BE2C (cell line): ENCODE data around the gene MISP.

ENCODE experiments used
- DNase-seq: peaks from one replicate; pipeline ENCODE4 v3.0.0-alpha.2; 2020
- H3K27me3 ChIP-seq: fragments of 250-450 bp; sonication (Bioruptor Pico); 2 replicates; pipeline ENCODE4 v1.5.1; 2020; ENCODE audit warnings: mild to moderate bottlenecking
- H3K36me3 ChIP-seq: fragments of 250-450 bp; sonication (Bioruptor Pico); 2 replicates; pipeline ENCODE4 v1.5.1; 2020; ENCODE audit warnings: mild to moderate bottlenecking
- H3K4me1 ChIP-seq: fragments of 250-450 bp; sonication (Bioruptor Pico); 2 replicates; pipeline ENCODE4 v1.5.1; 2020
- H3K4me3 ChIP-seq: 2 replicates; pipeline ENCODE4 v1.5.1; 2011; ENCODE audit warnings: low read depth, low read length
- H3K9me3 ChIP-seq: fragments of 250-450 bp; sonication (Bioruptor Pico); 2 replicates; pipeline ENCODE4 v1.5.1; 2020
- TF ChIP-seq, protein P1 (sequence below): IDR thresholded peaks from 2 replicates; pipeline ENCODE4 v1.5.1; 2012; ENCODE audit warnings: mild to moderate bottlenecking, low read depth, low read length

Gene MISP

DNA sequence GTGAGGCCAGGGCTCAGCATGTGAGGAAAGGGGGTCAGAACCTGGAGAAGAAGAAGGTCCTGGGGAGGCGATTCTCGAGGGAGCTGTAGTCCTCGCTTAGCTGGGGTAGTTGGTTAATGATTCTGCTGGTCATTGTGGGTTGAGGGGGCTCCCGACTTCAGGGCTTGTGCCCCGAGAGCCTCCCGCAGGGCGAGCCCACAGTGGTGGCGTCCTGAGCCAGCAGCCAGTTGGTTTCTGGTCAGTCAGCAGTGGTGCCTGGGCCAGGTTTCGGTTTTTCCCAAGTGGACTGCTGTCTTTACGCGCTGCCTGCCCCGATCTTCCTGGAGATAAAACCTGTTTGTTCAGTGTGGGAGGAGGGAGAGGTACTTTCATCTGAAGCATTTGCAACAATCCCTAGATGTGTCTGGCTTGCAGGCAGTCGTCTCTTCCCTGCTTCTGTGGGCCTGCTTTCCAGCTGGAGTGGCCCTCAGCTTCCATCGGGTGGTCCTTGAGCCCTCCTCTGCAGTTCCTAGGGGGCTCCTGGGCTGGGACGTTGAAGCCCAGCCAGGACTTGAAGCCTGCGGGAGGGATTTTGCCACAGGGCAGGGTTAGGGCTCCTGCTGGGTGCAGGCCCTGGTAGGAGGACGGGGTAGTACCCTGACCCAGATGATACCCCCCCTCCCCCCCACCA is 49.6 kb downstream of the MISP start:
- H3K27me3 ChIP-seq: no peaks in the 10 kb centered on the region
- peak; percentile 58 for DNase-seq
- peaks cover 76% of the 10 kb centered on the region for H3K36me3 ChIP-seq
- peaks cover 31% of the 10 kb centered on the region for H3K4me1 ChIP-seq
- no peaks in the 10 kb centered on the region for H3K9me3 ChIP-seq
- H3K4me3 ChIP-seq: peak overlapping the region; percentile 96
- TF ChIP-seq, protein P1, sequence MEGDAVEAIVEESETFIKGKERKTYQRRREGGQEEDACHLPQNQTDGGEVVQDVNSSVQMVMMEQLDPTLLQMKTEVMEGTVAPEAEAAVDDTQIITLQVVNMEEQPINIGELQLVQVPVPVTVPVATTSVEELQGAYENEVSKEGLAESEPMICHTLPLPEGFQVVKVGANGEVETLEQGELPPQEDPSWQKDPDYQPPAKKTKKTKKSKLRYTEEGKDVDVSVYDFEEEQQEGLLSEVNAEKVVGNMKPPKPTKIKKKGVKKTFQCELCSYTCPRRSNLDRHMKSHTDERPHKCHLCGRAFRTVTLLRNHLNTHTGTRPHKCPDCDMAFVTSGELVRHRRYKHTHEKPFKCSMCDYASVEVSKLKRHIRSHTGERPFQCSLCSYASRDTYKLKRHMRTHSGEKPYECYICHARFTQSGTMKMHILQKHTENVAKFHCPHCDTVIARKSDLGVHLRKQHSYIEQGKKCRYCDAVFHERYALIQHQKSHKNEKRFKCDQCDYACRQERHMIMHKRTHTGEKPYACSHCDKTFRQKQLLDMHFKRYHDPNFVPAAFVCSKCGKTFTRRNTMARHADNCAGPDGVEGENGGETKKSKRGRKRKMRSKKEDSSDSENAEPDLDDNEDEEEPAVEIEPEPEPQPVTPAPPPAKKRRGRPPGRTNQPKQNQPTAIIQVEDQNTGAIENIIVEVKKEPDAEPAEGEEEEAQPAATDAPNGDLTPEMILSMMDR: 0 out of 2 replicates have a peak, but pooled peaks have one; percentile 1

DNA sequence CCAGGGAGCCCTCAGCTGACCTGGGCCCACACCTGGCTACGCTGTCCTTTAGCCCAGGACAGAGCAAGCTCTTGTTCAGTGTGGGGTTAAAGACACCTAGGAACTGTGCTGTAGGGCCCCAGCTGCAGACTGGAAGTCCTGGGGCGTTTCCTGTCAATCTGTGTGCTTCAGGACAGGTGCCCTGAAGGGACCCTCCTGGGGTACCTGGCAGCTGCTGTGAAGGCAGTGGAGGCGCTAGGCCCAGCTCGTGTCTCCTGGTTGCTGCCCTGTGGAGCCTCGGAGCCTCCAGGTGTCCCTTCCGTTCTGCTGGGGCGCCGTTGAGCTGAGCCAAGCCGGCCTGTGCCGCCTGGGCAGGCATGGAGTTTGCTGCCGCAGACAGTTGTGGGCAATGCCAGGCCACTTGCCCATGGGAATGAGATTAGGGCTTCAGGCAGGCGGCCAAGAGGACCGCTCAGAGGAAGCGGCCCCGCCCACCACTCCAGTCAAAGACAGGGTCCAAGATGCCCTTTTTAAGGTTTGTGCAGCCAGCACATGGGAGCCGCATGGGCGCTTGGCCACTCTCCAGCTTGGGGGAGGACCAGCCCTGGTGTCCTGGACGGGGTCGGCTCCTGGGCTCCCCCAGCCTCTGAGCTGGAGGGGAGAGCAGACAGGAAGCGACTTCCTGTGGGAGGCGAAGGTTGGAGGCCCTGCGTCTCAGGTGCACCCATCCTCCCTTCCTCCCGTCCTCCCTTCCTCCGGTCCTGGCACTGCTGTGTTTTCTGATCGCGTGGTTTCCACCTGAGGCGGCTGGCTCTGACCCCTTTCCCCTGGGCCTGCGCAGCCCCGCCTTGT is 50.3 kb downstream of the MISP start:
- peaks cover 84% of the 10 kb centered on the region for H3K36me3 ChIP-seq
- H3K27me3 ChIP-seq: no peaks in the 10 kb centered on the region
- H3K4me3 ChIP-seq: peak overlapping the region; percentile 96
- peaks cover 32% of the 10 kb centered on the region for H3K4me1 ChIP-seq
- H3K9me3 ChIP-seq: no peaks in the 10 kb centered on the region
- TF ChIP-seq, protein P1: no peak
- peak; percentile 78 for DNase-seq

DNA sequence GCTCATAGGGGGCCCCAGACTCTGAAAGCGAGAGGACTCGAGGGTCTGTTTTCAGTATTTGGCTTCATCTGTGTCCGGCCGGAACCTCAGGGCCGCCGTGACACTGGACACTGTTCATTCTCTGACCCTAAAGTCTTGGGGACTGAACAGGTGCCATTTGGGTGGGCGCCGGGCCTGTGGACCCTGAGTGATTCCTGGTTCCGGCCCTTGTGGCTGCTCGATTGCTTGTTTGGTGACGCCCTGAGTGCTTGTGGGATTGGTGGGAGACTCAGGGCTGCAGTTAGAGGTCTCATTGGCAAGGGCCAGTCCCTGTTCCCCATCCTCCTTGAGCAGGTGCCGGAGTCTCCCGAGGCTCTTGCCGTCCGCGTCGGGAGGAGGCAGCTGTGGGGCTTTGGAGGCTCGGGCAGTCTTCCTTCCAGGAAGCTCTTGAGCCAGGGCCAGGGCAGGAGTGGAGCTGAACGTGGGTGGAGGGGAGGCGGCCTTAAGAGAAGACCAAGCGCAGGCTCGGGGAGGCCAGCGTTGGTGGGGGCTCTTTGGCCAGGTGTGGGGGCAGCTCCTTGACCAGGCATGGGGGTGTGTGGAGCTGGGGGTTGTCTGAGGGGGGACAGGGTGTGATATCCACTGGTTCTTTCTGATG is 51.1 kb downstream of the MISP start:
- H3K9me3 ChIP-seq: no peaks in the 10 kb centered on the region
- no peak for DNase-seq
- peaks cover 32% of the 10 kb centered on the region for H3K4me1 ChIP-seq
- TF ChIP-seq, protein P1: no peak
- H3K27me3 ChIP-seq: no peaks in the 10 kb centered on the region
- peak overlapping the region; percentile 96 for H3K4me3 ChIP-seq
- peaks cover 91% of the 10 kb centered on the region for H3K36me3 ChIP-seq

DNA sequence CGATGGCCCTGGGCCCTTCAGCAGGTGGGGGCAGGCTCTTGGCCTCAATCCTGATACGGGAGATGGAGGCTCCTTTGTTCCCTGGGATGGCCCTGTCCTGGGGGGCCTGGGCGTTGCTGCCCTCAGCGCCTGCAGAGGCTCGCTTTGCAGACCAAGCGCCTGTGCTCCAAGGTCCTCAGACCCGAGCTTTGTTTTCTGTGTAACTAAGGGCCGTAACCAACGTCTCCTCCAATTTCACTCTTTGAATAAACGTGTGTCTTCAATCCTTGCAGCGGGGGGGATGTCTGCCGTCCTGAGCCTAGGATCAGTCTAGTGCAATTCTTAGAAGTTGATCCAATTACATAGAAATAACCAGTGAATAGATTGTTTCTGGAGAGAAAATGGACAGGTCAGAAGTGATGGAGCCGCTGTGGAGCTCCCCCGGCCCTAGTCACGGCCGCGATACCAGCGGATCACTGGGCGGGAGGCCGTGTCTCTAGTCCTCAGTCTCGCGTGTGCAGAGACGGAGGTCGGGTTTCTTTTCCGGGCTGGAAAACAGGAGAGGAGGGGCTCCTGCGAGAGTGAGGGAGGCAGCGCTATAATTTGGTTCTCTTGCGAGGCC is 51.7 kb downstream of the MISP start:
- no peak for DNase-seq
- Histone ChIP-seq H3K4me1 (peaks cover 32% of the 10 kb centered on the region), H3K9me3 (no peaks in the 10 kb centered on the region), H3K36me3 (peaks cover 97% of the 10 kb centered on the region), H3K4me3 (peak overlapping the region; percentile 96), H3K27me3 (no peaks in the 10 kb centered on the region)
- TF ChIP-seq, protein P1: no peak

DNA sequence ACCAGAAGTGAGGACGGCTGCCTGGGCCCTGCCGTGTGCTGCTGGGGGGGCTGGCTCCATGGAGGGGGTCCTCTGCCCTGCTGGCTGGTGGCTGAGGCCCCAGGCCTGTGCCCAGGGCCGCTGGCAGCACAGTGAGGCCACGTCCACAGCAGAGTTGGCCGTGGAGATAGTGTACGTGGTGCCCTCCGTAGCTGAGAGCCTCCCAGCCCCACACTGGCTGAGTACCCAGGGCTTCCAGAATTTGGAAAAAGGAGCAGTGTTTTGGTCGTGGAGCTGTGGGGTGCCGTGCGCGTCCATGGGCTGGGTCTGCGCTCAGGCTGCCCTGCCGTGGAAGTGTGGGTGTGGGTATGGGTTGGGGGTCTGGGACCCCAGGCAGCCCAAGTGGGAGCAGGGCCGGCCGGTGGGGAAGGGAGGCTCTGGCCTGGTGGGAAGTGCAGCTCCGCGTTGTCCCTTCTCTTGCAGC is 52.2 kb downstream of the MISP start:
- Histone ChIP-seq H3K36me3 (peaks cover 100% of the 10 kb centered on the region), H3K27me3 (no peaks in the 10 kb centered on the region), H3K9me3 (no peaks in the 10 kb centered on the region), H3K4me3 (peak overlapping the region; percentile 19; the same call in 1 of the 2 replicates), H3K4me1 (peaks cover 32% of the 10 kb centered on the region)
- TF ChIP-seq, protein P1: no peak
- no peak for DNase-seq
